Hepatocyte (in vitro differentiated cells): ENCODE data around the gene MYO3B.

Experiments used
- EZH2 ChIP-seq: fragments of 200-600 bp; sonication (generic); IDR thresholded peaks from 2 replicates; pipeline ENCODE4 v1.6.1; 2016; ENCODE audit warnings: antibody characterized with exemption, mild to moderate bottlenecking, borderline replicate concordance
- TF ChIP-seq, protein P1 (sequence below): fragments of 200-600 bp; sonication (generic); IDR thresholded peaks from 2 replicates; pipeline ENCODE4 v1.5.1; 2016; ENCODE audit warnings: antibody characterized with exemption, mild to moderate bottlenecking; ENCODE audit not compliant: poor library complexity

DNA sequence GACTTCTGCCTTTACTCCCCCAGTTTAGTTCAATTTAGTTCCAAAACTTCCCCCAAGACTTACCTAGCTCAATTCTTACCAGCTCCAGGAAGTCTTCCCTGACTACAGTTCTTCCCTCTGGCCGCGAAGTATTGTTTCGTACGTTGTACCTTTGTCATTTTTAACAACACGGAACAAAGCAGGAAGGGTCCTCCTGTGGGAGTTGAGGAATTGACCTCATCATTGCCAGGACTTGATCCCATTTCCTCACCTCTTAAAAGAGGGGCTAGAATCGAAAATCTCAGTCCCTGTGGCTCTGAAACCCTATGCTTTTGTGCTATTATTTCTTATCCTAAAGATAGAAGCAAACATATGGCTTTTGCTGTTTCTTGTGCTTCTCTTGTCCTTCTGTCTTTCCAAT lies 187.1 kb downstream of the MYO3B start:
- TF ChIP-seq EZH2 = no peak
- TF ChIP-seq, protein P1, sequence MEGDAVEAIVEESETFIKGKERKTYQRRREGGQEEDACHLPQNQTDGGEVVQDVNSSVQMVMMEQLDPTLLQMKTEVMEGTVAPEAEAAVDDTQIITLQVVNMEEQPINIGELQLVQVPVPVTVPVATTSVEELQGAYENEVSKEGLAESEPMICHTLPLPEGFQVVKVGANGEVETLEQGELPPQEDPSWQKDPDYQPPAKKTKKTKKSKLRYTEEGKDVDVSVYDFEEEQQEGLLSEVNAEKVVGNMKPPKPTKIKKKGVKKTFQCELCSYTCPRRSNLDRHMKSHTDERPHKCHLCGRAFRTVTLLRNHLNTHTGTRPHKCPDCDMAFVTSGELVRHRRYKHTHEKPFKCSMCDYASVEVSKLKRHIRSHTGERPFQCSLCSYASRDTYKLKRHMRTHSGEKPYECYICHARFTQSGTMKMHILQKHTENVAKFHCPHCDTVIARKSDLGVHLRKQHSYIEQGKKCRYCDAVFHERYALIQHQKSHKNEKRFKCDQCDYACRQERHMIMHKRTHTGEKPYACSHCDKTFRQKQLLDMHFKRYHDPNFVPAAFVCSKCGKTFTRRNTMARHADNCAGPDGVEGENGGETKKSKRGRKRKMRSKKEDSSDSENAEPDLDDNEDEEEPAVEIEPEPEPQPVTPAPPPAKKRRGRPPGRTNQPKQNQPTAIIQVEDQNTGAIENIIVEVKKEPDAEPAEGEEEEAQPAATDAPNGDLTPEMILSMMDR = no peak
